Brain microvascular endothelial cell (primary cell): ENCODE data around the gene ALAD.

Experiments used
- DNase-seq: peaks from one replicate; pipeline ENCODE4 v3.0.0-alpha.2; 2020
- H3K27ac ChIP-seq: fragments of 250-450 bp; sonication (Bioruptor Pico); 2 replicates; pipeline ENCODE4 v1.5.1; 2020; ENCODE audit warnings: mild to moderate bottlenecking, moderate library complexity
- H3K27me3 ChIP-seq: fragments of 250-450 bp; sonication (Bioruptor Pico); replicated peaks from 2 replicates; pipeline ENCODE4 v1.5.1; 2020; ENCODE audit warnings: mild to moderate bottlenecking
- H3K36me3 ChIP-seq: fragments of 250-450 bp; sonication (Bioruptor Pico); replicated peaks from 2 replicates; pipeline ENCODE4 v1.5.1; 2020; ENCODE audit warnings: mild to moderate bottlenecking
- H3K4me3 ChIP-seq: 2 replicates; pipeline ENCODE4 v1.5.1; 2011; ENCODE audit warnings: low read depth, mild to moderate bottlenecking, control low read depth, low read length, moderate library complexity
- CTCF ChIP-seq: IDR thresholded peaks from 2 replicates; pipeline ENCODE4 v1.5.1; 2011; ENCODE audit warnings: low read depth, mild to moderate bottlenecking, moderate library complexity, low read length, control low read depth, inconsistent platforms; ENCODE audit errors: missing control alignments
- in situ Hi-C: cut with HindIII; loops from 2 replicates; pipeline ENCODE4 v1.10.0; 2017; ENCODE audit warnings: low sequenced_read_pairs, low pct_ligation_motif_present

ALAD gene

GRCh38 chr9:113349445-113350094 lies 51.5 kb downstream of the ALAD start, which contains the start of gene BSPRY:
Gene BSPRY, plus strand, starts transcription at chr9:113349541. Its CDS starts 39 bp downstream, at chr9:113349580.
- H3K27ac ChIP-seq: no peak within 1 kb of the TSS
- H3K36me3 ChIP-seq: no peaks in the 10 kb centered on the region
- peak within 1 kb of the TSS; percentile 17 for H3K4me3 ChIP-seq
- no peak for TF ChIP-seq CTCF
- no peak for DNase-seq
- peaks cover 42% of the 10 kb centered on the region for H3K27me3 ChIP-seq
- in situ Hi-C loops: no loop called here

GRCh38 chr9:113349066-113349444 lies 52.0 kb downstream of the ALAD start:
- DNase-seq: no peak
- no peak for TF ChIP-seq CTCF
- H3K4me3 ChIP-seq: no peak overlapping the region
- H3K27ac ChIP-seq: no peak overlapping the region
- in situ Hi-C loops: no loop called here
- H3K27me3 ChIP-seq: peaks cover 42% of the 10 kb centered on the region
- H3K36me3 ChIP-seq: no peaks in the 10 kb centered on the region

- no peak for TF ChIP-seq CTCF
- in situ Hi-C loops: no loop called here
- peaks cover 39% of the 10 kb centered on the region for H3K27me3 ChIP-seq
Measured at GRCh38 chr9:113348437-113348836, 52.6 kb downstream of the ALAD start.

GRCh38 chr9:113345671-113346070 lies 55.4 kb downstream of the ALAD start:
- TF ChIP-seq CTCF: no peak
- no peaks in the 10 kb centered on the region for H3K36me3 ChIP-seq
- no peak overlapping the region for H3K4me3 ChIP-seq
- no peak overlapping the region for H3K27ac ChIP-seq
- H3K27me3 ChIP-seq: peaks cover 22% of the 10 kb centered on the region
- in situ Hi-C loops: no loop called here
- DNase-seq: no peak

More at GRCh38 chr9:113348437-113348836, 52.6 kb downstream of the ALAD start:
- Histone ChIP-seq H3K27ac (no peak overlapping the region), H3K36me3 (no peaks in the 10 kb centered on the region), H3K4me3 (no peak overlapping the region)
- DNase-seq: no peak

GRCh38 chr9:113345190-113345589 lies 55.9 kb downstream of the ALAD start:
- no peak overlapping the region for H3K4me3 ChIP-seq
- no peak for DNase-seq
- in situ Hi-C loops: no loop called here
- no peak overlapping the region for H3K27ac ChIP-seq
- H3K36me3 ChIP-seq: no peaks in the 10 kb centered on the region
- peaks cover 17% of the 10 kb centered on the region for H3K27me3 ChIP-seq
- no peak for TF ChIP-seq CTCF

GRCh38 chr9:113343732-113344231 lies 57.3 kb downstream of the ALAD start:
- DNase-seq: peak; percentile 44
- H3K4me3 ChIP-seq: no peak overlapping the region
- in situ Hi-C loops: no loop called here
- no peaks in the 10 kb centered on the region for H3K36me3 ChIP-seq
- TF ChIP-seq CTCF: no peak
- H3K27me3 ChIP-seq: peaks cover 3% of the 10 kb centered on the region
- no peak overlapping the region for H3K27ac ChIP-seq
